NOMO-1 (cell line): ENCODE data around the gene AP4M1.

Source experiments
- DNase-seq, 2 experiments: peaks; one replicate each; lab custom pipeline; 2025; ENCODE audit not compliant: unreplicated experiment in 2 of 2; lab: John Stamatoyannopoulos, UW

The AP4M1 gene, protein sequence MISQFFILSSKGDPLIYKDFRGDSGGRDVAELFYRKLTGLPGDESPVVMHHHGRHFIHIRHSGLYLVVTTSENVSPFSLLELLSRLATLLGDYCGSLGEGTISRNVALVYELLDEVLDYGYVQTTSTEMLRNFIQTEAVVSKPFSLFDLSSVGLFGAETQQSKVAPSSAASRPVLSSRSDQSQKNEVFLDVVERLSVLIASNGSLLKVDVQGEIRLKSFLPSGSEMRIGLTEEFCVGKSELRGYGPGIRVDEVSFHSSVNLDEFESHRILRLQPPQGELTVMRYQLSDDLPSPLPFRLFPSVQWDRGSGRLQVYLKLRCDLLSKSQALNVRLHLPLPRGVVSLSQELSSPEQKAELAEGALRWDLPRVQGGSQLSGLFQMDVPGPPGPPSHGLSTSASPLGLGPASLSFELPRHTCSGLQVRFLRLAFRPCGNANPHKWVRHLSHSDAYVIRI

DNA sequence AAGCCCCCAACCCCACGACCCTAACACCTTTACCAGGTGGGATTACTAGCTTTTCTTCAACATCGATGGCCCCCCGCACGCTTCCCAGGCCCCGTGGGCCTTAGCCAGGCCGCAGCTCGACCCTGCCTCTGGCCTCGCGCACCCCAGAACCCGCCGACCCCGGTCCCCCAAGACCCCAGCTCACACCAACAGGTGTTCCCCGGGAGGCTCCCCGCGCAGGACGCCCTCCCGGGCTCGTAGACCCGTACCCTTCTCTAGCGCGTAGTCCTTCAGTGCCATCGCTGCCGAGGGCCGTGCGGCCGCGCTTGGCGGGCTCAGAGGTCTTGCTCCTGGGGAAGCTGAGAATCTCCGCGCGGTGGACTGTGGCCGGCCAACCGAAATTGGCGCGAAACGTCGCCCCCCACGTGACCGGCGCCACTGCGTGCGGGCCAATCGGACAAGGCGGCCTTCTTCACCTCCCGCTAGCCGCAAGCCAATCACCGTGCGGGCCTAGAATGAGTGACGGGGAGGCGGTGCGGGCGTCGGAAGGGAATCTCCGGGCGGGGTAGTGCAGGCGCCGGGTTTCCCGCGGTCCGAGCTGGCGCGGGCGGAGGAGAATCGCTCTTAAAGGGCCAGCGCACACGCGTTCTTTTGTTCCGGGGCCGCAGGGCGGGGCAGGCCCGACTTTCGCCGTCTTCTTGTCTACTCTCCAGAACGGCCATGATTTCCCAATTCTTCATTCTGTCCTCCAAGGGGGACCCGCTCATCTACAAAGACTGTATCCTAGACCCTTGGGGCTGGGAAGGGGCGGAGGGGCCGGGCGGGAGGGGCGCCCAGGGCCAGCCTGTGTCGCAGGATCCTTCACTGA is at the start of gene AP4M1, which contains the start of gene MCM7:
AP4M1 (plus strand) TSS at position 628 of the 847 bp plus-strand sequence; CDS start at position 700, 72 bp downstream.
MCM7 (minus strand) TSS at position 382 of the 847 bp plus-strand sequence; CDS start at position 279, 103 bp downstream.
- DNase-seq, result peak; percentile 100

GRCh38 chr7:100053215-100053614 is 48.2 kb upstream of the AP4M1 start:
- DNase-seq, result peak; percentile 63 to 77

GRCh38 chr7:100057006-100057405 is 44.4 kb upstream of the AP4M1 start:
- no peak for DNase-seq

GRCh38 chr7:100059251-100059739 is 42.1 kb upstream of the AP4M1 start:
- no peak for DNase-seq

- DNase-seq, result no peak
Observed at GRCh38 chr7:100061518-100062193, 39.8 kb upstream of the AP4M1 start.

DNA sequence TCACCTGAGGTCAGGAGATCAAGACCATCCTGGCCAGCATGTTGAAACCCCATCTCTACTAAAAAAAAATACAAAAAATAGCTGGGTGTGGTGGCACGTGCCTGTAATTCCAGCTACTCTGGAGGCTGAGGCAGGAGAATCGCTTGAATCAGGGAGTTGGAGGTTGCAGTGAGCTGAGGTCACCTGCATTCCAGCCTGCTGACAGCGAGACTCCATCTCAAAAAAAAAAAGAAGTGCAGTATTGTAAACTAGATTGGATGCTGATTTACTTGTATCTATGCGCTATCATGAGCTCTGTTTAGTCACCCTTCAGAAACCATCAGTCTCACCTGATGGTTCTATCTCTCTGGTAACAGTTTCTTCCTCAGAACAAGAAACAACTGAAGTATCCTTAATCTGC is 38.1 kb upstream of the AP4M1 start:
- DNase-seq, result no peak

GRCh38 chr7:100064162-100064561 is 37.3 kb upstream of the AP4M1 start:
- DNase-seq, result no peak

- no peak for DNase-seq
Observed at GRCh38 chr7:100065452-100066186, 35.8 kb upstream of the AP4M1 start.

DNA sequence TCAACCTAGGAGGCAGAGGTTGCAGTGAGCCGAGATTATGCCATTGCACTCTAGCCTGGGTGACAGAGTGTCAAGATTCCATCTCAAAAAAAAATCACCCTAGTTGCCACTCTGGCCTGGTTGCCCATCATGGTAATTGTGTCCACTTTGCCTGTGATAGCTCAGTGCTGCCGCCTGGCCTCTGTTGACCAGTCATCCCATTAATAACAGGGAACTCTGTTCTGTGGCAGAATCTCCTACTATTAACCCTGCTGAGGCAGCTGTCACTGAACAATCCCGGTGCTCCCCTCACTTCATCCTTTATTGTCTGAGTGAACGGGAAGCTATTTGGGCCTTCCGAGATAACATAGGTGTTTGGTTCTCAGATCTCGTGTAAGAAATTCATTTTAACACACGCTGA is 34.5 kb upstream of the AP4M1 start:
- no peak for DNase-seq

DNA sequence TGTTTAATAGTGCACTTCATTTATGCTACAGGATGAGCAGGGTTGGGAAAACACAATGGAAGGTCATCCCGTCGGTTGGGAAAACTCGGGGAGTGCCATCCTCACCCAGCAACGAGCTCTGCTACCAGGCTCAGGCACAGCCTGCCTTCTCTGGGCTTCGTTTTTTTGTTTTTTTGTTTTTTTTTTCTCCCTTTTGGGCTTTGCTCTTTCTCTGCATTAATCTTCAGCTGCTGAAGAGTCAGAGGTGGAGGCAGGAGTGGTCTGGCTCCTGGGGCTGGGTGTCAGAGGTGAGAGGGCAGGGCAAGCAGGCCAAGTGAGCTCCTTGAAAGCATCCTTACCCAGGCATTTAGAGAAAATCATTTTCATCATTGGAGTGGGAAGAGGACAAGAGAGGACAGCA is 31.5 kb upstream of the AP4M1 start:
- no peak for DNase-seq

- no peak for DNase-seq
Observed at GRCh38 chr7:100071018-100071723, 30.3 kb upstream of the AP4M1 start.

DNA sequence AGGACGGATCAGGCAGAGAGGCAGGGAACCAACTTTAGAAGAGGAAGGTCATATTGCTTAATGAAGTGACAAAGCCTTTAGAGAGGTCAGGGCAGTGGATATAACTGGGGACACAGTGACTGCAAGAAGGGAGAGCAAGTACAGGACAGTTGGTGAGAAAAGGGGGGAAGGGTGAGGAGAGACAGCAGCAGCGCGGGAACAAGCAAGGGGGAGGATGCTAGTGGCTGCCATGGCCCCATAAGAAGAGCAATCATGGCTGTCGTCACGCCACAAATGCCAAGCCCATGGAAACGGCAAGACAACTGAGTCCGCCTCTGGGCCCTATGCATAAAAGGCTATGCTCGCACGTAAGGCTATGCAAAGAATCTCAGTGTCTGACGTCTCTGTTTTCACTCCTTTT is 29.0 kb upstream of the AP4M1 start:
- no peak for DNase-seq

DNA sequence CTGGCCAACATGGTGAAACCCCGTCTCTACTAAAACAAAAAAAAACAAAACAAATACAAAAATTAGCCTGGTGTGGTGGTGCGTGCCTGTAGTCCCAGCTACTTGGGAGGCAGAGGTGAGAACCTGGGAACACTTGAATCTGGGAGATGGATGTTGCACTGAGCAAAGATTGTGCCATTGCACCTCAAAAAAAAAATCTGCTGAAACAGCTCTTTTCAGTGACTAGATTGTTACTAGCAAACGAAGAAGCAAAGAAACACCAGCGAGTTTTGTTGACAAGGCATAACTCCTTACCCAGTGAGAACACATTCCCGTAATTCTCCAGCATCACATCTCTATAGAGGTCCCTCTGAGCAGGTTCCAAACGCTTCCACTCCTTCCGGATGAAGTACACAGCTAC is 26.6 kb upstream of the AP4M1 start:
- DNase-seq, result no peak

DNA sequence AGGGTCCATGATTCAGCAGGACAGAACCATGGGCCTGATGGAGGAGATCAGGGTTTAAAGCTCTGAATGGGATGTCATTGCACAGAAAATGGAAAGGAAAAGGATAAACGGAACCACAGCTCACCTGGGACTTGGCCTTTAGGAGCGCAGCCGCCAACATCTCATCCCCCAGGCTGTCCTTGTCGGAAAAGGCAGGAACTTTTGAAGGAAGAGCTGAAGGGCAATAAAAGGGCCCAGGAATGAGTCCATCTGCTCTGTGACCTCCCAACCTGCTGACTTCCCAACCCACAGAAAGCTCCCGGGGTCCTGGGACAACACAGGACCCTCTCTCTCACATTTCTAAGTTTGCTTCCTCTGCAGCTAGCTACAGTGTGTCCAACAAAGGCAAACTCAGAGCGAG is 26.0 kb upstream of the AP4M1 start:
- DNase-seq, result no peak

- no peak for DNase-seq
Observed at GRCh38 chr7:100077205-100077604, 24.2 kb upstream of the AP4M1 start.

DNA sequence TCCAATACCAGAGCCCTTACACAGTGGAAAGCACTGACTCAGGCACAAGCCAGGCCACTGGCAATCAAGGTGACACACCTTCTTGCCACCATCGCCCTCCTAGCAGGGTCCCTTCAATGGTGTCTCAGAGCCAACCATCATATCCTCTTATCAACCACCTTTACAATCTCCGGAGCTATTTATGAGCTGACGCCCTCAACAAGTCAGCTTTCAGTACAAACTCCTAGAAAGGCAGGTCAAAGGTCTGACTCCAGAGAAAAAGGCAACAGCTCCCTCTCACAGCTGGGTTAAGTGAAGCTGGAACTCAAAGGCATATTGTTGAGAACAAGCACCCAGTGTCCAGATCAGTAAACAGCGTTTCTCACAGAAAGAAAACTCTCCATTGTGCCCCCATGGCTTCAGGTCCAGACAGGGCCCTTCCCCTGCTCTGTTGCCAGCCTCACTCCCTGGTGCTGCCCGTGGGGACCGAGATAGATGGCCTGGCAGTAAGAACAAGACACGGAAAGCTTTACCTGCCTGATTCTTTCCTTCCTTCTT is 22.4 kb upstream of the AP4M1 start:
- no peak for DNase-seq

GRCh38 chr7:100080907-100081534 is 20.4 kb upstream of the AP4M1 start:
- peak in 1 of 2 experiments; percentile 39 for DNase-seq

GRCh38 chr7:100081535-100082102 is 19.8 kb upstream of the AP4M1 start, which contains the start of gene ZNF3:
Gene ZNF3, minus strand, starts transcription at chr7:100081723. Its CDS starts 4,366 bp downstream, at chr7:100077357.
- peak; percentile 100 for DNase-seq
